ENCODE data around the gene ABHD14A.

- TF ChIP-seq GLIS3 (CRISPR knock-in tag; IDR thresholded peaks at IDR 0.05) (no peak), ZFP3 (CRISPR knock-in tag; IDR thresholded peaks at IDR 0.05) (no peak), ZFP30 (CRISPR knock-in tag; IDR thresholded peaks at IDR 0.05) (no peak), POU6F1 (CRISPR knock-in tag; IDR thresholded peaks at IDR 0.05; ENCODE audit: borderline replicate concordance, low read depth) (no peak), TCF4 (CRISPR knock-in tag; IDR thresholded peaks at IDR 0.05; ENCODE audit: borderline replicate concordance) (no peak), ZNF565 (CRISPR knock-in tag; conservative IDR thresholded peaks at IDR 0.05; ENCODE audit: low read depth) (no peak), CSRNP3 (CRISPR knock-in tag; IDR thresholded peaks at IDR 0.05) (no peak), ARNTL (CRISPR knock-in tag; IDR thresholded peaks at IDR 0.05; ENCODE audit: borderline replicate concordance, low read depth) (no peak)
These were observed 32.4 kb downstream of the ABHD14A start for GRCh38 chr3:52007291-52007690.

Measured in SK-N-SH treated with all-trans-retinoic acid at 6 μM for 48 hours (cell line).